Gastrocnemius medialis (tissue), 4 donors: ENCODE measurements around the gene LILRB4. TPM values are rescaled to one million over a fixed set of nuclear protein-coding genes. Genes with fewer than 3 reads are reported as not detected.

Experiments used
- ATAC-seq, 2 donors: fragments of 150-250 bp; one replicate each; pipeline ENCODE4 v1.9.1; 2016
- DNase-seq, 2 donors: peaks; one replicate each; pipeline ENCODE4 v3.0.0-alpha.2; 2019
- H3K27ac ChIP-seq, 4 donors: fragments of 200-600 bp; sonication (generic); 1 replicate in 1 of 4; 2 replicates in 3 of 4; pipeline ENCODE4 v1.5.1; 2016 to 2018; ENCODE audit warnings: mild to moderate bottlenecking in 2 of 4, moderate library complexity in 1 of 4
- H3K27me3 ChIP-seq, 3 donors: fragments of 200-600 bp; sonication (generic) in 2 of 3; 1 replicate in 1 of 3; 2 replicates in 2 of 3; pipeline versions ENCODE4 v1.5.1 to v1.6.0; 2016 to 2019; ENCODE audit warnings: mild to moderate bottlenecking in 1 of 3, moderate library complexity in 1 of 3
- H3K36me3 ChIP-seq, 2 donors: fragments of 200-600 bp; sonication (generic) in 1 of 2; one replicate each; pipeline ENCODE4 v1.5.1; 2017 to 2018
- H3K4me1 ChIP-seq, 2 donors: fragments of 200-600 bp; sonication (generic) in 1 of 2; one replicate each; pipeline ENCODE4 v1.5.1; 2016 to 2017; ENCODE audit warnings: mild to moderate bottlenecking in 2 of 2
- H3K4me3 ChIP-seq, 4 donors: fragments of 200-600 bp; sonication (generic) in 3 of 4; 1 replicate in 1 of 4; 2 replicates in 3 of 4; pipeline ENCODE4 v1.5.1; 2016 to 2019; ENCODE audit warnings: mild to moderate bottlenecking in 2 of 4
- H3K9me3 ChIP-seq, 3 donors: fragments of 200-600 bp; sonication (generic) in 2 of 3; 1 replicate in 1 of 3; 2 replicates in 2 of 3; pipeline ENCODE4 v1.5.1; 2016 to 2019
- POLR2A ChIP-seq, 2 donors: fragments of 450-650 bp; IDR thresholded peaks; one replicate each; pipeline ENCODE4 v1.6.1; 2017; ENCODE audit warnings: antibody characterized with exemption in 2 of 2, mild to moderate bottlenecking in 2 of 2, moderate library complexity in 2 of 2
- in situ Hi-C, 4 donors: fragments of 200-750 bp; cut with MboI; loops; one replicate each; pipeline versions ENCODE4 v1.15.0 to v1.8.0; 2017; ENCODE audit warnings: low sequenced_read_pairs in 4 of 4
- intact Hi-C: fragments of 100-400 bp; cut with DNase I; formaldehyde crosslinking; loops from one replicate; pipeline ENCODE4 v1.15.1; 2023; ENCODE audit warnings: low total_unique reads
- total RNA-seq, 4 donors: library from RNA; depleted of rRNA; stranded (reverse); fragments of >200 nt; gene quantifications; one replicate each; pipeline versions ENCODE4 v1.1.0 to v1.2.3, GENCODE V29; 2016
- TF ChIP-seq, protein P1 (sequence below), 5 experiments: fragments of 450-650 bp in 3 of 5; fragments of 200-600 bp in 2 of 5; sonication (generic) in 2 of 5; IDR thresholded peaks in 4 of 5; conservative IDR thresholded peaks in 1 of 5; 1 replicate in 4 of 5; 2 replicates in 1 of 5; pipeline ENCODE4 v1.5.1; 2016 to 2019; ENCODE audit warnings: antibody characterized with exemption in 5 of 5, mild to moderate bottlenecking in 3 of 5, moderate library complexity in 3 of 5

The LILRB4 gene
- total RNA-seq, 4 donors from 2014 or later = 0.24 to 4.0 (median 1.0) TPM

DNA sequence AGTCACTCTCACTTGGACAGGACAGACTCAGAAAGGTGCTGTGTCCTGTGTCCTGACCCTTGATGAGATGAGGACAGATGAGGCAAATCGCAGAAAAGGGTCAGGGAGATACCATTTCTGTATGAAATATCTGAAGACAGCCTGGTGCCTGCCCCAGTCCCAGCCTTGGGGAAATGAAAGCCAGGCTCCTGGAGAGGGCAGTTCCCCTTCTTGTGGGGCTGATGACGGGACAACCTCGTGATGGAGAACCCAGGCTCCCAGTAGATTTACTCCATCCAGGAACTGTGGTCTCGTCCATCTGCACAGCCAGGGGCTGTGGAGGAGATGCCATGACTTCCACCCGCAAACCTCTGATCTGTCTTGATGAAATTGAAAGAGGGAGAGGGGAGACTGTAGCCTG is 18.7 kb upstream of the LILRB4 start:
- Histone ChIP-seq H3K36me3 (no peaks in the 10 kb centered on the region), H3K27me3 (no peaks in the 10 kb centered on the region), H3K27ac (no peak overlapping the region), H3K4me1 (no peaks in the 10 kb centered on the region), H3K4me3 (no peak overlapping the region), H3K9me3 (no peaks in the 10 kb centered on the region)
- in situ Hi-C loops = loop anchor here in 1 of 4 donors (25.0 kb wide), 1 partner anchor 332 kb away; the partner anchor contains the start of gene LILRA5
- TF ChIP-seq, protein P1, sequence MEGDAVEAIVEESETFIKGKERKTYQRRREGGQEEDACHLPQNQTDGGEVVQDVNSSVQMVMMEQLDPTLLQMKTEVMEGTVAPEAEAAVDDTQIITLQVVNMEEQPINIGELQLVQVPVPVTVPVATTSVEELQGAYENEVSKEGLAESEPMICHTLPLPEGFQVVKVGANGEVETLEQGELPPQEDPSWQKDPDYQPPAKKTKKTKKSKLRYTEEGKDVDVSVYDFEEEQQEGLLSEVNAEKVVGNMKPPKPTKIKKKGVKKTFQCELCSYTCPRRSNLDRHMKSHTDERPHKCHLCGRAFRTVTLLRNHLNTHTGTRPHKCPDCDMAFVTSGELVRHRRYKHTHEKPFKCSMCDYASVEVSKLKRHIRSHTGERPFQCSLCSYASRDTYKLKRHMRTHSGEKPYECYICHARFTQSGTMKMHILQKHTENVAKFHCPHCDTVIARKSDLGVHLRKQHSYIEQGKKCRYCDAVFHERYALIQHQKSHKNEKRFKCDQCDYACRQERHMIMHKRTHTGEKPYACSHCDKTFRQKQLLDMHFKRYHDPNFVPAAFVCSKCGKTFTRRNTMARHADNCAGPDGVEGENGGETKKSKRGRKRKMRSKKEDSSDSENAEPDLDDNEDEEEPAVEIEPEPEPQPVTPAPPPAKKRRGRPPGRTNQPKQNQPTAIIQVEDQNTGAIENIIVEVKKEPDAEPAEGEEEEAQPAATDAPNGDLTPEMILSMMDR (IDR thresholded peaks at IDR 0.05 in 4 of 5, conservative IDR thresholded peaks at IDR 0.05 in 1 of 5) = no peak
- TF ChIP-seq POLR2A (IDR thresholded peaks at IDR 0.05) = no peak
- ATAC-seq (no peak), DNase-seq (peak in 1 of 2 donors; percentile 36)
- intact Hi-C loops = no loop called here

DNA sequence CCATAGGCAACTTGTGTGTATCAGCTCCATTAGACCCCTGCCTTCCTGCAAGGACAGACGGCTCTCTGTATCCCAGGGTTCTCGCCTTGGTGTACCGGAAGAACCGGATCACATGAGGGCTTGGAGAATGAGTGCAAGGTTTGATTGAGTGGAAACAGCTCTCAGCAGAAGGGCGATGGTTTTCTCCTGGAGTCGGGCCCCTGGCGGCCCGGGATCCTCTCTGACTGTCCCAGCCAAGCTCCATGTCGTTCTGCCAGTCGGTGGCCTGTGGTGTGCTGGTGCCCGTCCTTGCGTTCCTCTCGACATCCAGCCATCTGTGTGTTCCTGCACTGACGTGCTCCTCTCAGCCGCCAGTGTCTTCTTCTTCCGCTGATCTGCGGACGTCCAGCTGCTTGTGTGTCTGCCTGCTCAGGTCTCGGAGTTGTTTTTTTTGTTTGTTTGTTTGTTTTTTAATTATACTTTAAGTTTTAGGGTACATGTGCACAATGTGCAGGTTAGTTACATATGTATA is 16.4 kb upstream of the LILRB4 start:
- Histone ChIP-seq H3K4me1 (no peaks in the 10 kb centered on the region), H3K27ac (no peak overlapping the region), H3K9me3 (no peaks in the 10 kb centered on the region), H3K4me3 (no peak overlapping the region), H3K36me3 (no peaks in the 10 kb centered on the region), H3K27me3 (no peaks in the 10 kb centered on the region)
- intact Hi-C loops (no loop called here), in situ Hi-C loops (loop anchor here in 1 of 4 donors (25.0 kb wide), 1 partner anchor 334 kb away; the partner anchor contains the start of gene LILRA5)
- ATAC-seq (no peak), DNase-seq (no peak)
- no peak for TF ChIP-seq POLR2A (IDR thresholded peaks at IDR 0.05)
- TF ChIP-seq, protein P1 (IDR thresholded peaks at IDR 0.05 in 4 of 5, conservative IDR thresholded peaks at IDR 0.05 in 1 of 5) = no peak

DNA sequence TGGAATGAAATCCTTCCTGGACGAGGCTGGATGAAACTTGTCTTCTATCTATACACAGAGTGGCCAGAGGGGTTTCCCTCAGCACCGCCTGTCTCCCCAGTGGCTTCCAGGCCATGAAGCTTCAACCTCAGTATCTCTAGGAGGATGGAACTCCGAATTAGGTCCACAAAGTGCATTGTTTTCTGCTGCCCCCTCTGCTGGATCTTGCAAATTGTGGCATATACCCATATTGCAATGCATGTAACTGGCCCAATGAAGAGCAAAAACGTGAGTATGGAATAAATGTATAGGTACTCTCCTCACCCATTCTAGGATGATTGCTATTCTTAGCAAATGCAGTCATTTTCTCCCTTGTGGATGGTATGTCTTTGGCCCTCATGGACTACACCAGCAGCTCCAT is 14.7 kb upstream of the LILRB4 start:
- Histone ChIP-seq H3K27me3 (peaks cover 0 to 3% (median 0%) of the 10 kb centered on the region in 3 donors), H3K4me3 (no peak overlapping the region), H3K27ac (no peak overlapping the region), H3K4me1 (no peaks in the 10 kb centered on the region), H3K36me3 (no peaks in the 10 kb centered on the region), H3K9me3 (no peaks in the 10 kb centered on the region)
- in situ Hi-C loops = loop anchor here in 1 of 4 donors (25.0 kb wide), 1 partner anchor 336 kb away; the partner anchor contains the start of gene LILRA5
- TF ChIP-seq POLR2A (IDR thresholded peaks at IDR 0.05) = no peak
- TF ChIP-seq, protein P1 (IDR thresholded peaks at IDR 0.05 in 4 of 5, conservative IDR thresholded peaks at IDR 0.05 in 1 of 5) = no peak
- DNase-seq = no peak
- no peak for ATAC-seq
- intact Hi-C loops = no loop called here

DNA sequence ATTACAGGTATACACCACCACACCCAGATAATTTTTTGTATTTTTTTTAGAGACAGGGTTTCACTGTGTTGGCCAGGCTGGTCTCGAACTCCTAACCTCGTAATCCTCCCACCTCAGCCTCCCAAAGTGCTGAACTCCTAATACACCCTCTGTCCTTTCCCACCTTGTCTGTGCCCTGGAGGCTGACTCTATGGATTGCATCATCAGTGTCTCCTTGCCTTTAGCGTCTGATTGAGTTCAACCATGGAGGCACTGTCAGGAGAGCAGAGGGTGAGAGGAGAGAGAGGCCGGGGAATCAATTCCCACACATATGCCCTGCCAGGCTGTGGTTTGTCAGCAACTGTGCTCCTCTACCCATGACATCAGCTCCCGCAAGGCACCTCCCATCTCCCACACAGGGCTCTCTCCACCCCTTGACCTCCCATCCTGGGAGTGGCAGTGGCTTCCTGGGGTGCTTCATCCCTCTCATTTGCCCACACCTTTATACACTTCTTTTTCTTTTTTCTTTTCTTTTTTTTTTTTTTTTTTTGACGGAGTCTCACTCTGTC is 12.6 kb upstream of the LILRB4 start:
- intact Hi-C loops = no loop called here

More for the DNA sequence above, 12.6 kb upstream of the LILRB4 start:
- Histone ChIP-seq H3K36me3 (no peaks in the 10 kb centered on the region), H3K27me3 (peaks cover 0 to 3% (median 0%) of the 10 kb centered on the region in 3 donors), H3K9me3 (no peaks in the 10 kb centered on the region), H3K4me3 (no peak overlapping the region), H3K27ac (no peak overlapping the region), H3K4me1 (no peaks in the 10 kb centered on the region)
- no peak for DNase-seq
- in situ Hi-C loops = no loop called here
- no peak for ATAC-seq
- TF ChIP-seq, protein P1 (IDR thresholded peaks at IDR 0.05 in 4 of 5, conservative IDR thresholded peaks at IDR 0.05 in 1 of 5) = no peak
- TF ChIP-seq POLR2A (IDR thresholded peaks at IDR 0.05) = no peak
